Vagina (tissue), 2 donors: ENCODE data around the gene BAX.

Experiments used
- POLR2A ChIP-seq, 2 donors: fragments of 450-650 bp; IDR thresholded peaks; one replicate each; pipeline ENCODE4 v1.6.1; 2017; ENCODE audit warnings: antibody characterized with exemption in 2 of 2, mild to moderate bottlenecking in 2 of 2, moderate library complexity in 2 of 2
- TF ChIP-seq, protein P1 (sequence below), 3 experiments: fragments of 450-650 bp in 2 of 3; fragments of 200-600 bp in 1 of 3; sonication (generic) in 1 of 3; IDR thresholded peaks; one replicate each; pipeline ENCODE4 v1.5.1; 2017 to 2019; ENCODE audit warnings: antibody characterized with exemption in 3 of 3, mild to moderate bottlenecking in 2 of 3, moderate library complexity in 2 of 3

DNA sequence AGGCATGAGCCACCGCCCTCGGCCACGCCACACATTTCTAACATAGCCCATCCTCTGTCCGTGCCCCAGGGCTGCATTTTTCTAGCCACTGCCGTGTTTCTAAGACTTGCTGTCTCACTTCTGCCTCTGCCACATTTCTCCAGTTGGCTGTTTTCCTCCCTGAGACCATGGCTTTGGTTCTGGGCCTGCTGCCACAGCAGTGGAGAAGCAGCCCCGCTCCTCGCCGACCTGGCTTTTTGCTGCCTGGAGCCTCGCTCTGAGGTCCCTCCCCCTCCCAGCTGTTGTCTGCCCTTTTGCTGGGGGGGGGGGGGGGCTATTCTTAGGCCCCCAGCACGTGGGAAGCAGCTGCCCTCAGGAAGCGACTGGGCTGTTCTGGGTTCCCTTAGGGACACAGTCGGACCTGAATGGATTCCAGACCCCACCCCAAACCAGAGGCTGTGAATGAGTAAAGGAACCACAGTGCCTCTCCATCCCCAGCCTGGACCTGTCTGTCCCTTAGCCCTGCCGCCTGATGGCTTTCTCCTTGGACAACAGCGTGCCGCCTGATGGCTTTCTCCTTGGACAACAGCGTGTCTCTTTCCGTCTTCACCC, 35.1 kb downstream of the BAX start:
- no peak for TF ChIP-seq POLR2A (IDR thresholded peaks at IDR 0.05)
- TF ChIP-seq, protein P1, sequence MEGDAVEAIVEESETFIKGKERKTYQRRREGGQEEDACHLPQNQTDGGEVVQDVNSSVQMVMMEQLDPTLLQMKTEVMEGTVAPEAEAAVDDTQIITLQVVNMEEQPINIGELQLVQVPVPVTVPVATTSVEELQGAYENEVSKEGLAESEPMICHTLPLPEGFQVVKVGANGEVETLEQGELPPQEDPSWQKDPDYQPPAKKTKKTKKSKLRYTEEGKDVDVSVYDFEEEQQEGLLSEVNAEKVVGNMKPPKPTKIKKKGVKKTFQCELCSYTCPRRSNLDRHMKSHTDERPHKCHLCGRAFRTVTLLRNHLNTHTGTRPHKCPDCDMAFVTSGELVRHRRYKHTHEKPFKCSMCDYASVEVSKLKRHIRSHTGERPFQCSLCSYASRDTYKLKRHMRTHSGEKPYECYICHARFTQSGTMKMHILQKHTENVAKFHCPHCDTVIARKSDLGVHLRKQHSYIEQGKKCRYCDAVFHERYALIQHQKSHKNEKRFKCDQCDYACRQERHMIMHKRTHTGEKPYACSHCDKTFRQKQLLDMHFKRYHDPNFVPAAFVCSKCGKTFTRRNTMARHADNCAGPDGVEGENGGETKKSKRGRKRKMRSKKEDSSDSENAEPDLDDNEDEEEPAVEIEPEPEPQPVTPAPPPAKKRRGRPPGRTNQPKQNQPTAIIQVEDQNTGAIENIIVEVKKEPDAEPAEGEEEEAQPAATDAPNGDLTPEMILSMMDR (IDR thresholded peaks at IDR 0.05), result no peak
